Stimulated activated CD8-positive, alpha-beta memory T cell treated with anti-CD3 and anti-CD28 coated beads, Interleukin-2, amount 100 ng/mL, for 48 hours (primary cell): Measurements from ENCODE around the gene ARAP3.
"Not testable (repeated sequence)": the region's sequence is repeated elsewhere in the genome, so short reads cannot be mapped to it uniquely, and the experiment has no call there.

Experiments
- DNase-seq, 2 donors: peaks; one replicate each; pipeline ENCODE4 v3.0.0-alpha.2; 2020; ENCODE audit warnings: low read depth in 2 of 2

Gene ARAP3, protein sequence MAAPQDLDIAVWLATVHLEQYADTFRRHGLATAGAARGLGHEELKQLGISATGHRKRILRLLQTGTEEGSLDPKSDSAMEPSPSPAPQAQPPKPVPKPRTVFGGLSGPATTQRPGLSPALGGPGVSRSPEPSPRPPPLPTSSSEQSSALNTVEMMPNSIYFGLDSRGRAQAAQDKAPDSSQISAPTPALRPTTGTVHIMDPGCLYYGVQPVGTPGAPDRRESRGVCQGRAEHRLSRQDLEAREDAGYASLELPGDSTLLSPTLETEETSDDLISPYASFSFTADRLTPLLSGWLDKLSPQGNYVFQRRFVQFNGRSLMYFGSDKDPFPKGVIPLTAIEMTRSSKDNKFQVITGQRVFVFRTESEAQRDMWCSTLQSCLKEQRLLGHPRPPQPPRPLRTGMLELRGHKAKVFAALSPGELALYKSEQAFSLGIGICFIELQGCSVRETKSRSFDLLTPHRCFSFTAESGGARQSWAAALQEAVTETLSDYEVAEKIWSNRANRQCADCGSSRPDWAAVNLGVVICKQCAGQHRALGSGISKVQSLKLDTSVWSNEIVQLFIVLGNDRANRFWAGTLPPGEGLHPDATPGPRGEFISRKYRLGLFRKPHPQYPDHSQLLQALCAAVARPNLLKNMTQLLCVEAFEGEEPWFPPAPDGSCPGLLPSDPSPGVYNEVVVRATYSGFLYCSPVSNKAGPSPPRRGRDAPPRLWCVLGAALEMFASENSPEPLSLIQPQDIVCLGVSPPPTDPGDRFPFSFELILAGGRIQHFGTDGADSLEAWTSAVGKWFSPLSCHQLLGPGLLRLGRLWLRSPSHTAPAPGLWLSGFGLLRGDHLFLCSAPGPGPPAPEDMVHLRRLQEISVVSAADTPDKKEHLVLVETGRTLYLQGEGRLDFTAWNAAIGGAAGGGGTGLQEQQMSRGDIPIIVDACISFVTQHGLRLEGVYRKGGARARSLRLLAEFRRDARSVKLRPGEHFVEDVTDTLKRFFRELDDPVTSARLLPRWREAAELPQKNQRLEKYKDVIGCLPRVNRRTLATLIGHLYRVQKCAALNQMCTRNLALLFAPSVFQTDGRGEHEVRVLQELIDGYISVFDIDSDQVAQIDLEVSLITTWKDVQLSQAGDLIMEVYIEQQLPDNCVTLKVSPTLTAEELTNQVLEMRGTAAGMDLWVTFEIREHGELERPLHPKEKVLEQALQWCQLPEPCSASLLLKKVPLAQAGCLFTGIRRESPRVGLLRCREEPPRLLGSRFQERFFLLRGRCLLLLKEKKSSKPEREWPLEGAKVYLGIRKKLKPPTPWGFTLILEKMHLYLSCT (N-terminal part only)

DNA sequence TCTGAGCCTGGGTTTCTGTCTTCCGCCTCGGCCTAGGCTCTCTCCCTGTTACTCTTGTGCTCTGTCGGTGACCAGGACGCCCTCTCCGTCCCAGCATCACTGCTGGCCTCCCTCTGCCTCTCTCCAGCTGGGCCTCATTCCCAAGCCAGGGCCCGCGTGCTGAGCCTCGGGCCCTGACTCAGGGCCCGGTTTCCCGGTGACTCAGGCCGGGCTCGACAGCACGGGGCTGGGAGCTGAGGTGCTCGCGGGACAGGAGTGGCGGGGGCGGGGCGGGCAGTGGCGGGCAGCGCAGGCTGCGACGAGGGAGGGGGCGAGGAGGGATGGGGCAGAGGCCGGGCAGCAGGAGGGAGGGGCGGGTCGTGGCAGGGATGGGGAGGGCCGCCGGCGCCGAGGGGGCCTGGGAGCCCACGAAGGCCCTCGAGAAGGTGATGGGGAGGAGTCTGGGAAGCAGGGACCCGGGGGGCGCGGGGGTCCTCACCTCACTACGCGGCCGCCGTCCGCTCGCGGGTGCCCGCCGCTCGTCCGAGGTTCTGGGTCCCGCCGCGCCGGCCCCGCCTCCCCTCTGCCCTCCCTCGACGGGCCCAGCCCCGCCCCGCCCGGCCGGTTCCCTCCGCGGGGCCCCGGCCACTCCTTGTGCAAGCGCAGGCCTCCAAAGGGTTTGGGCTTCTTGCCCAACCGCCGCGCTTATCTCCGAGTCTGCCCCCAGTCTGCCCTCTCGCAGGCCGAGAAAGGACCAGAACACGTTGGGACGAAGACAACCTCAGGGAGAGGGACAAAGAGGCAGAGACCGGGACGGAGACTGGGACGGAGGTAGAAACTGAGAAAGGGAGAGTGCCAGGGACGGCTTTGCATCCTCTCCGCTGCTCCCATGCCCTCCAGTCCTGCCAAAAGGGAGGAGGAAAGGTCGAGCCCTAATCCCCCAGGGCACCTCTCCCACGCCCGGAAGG, at the start of gene ARAP3:
TSS of gene ARAP3 (minus strand) at position 536 of the 947 bp plus-strand sequence. CDS start 1,744 bp downstream, outside the sequence.
- DNase-seq, result peak in 1 of 2 donors; percentile 46

DNA sequence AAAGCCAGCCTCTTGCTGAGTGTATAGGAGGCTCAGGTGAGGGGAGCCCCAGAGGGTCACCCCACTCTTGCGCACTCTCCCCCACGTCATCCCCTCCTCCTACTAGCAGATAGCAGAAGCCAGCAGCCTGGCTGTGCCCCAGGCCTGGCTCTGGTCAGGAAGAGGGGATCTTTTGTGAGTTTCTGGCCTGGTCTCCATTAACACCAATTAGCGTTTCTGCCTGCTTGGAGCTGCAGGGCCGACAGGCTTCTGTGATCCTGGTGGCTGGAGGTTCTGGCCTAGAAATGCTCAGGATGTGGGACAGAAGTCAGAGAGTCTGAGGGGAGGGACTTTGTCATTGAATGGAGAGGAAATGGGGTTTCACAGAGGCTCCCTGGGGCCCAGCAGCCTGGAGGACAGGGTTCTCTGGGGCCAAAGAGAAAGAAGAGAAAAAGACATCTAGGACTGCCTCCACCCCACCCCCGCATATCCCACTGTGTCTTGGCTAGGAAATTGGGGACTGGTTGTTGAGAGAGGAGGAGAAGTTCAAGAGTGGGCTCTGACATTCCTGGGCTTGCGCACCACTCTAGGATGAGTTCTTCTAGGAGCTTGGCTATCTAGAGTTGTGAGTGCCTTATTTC, 47.5 kb upstream of the ARAP3 start:
- no peak for DNase-seq

DNA sequence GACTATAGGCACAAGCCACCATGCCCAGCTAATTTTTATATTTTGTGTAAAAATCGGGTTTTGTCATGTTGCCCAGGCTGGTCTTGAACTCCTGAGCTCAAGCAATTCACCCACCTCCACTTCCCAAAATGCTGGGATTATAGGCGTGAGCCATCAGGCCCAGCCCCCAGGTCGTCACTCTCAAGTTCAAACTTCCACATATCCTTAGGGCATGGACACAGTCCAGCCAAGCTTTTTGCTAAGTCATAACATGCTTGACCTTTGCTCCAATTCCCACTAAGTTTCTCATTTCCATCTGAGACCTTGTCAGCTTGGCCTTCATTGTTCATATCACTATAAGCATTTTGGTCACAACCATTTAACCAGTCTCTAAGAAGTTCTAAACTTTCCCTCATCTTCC, 43.9 kb upstream of the ARAP3 start:
- no peak for DNase-seq

DNA sequence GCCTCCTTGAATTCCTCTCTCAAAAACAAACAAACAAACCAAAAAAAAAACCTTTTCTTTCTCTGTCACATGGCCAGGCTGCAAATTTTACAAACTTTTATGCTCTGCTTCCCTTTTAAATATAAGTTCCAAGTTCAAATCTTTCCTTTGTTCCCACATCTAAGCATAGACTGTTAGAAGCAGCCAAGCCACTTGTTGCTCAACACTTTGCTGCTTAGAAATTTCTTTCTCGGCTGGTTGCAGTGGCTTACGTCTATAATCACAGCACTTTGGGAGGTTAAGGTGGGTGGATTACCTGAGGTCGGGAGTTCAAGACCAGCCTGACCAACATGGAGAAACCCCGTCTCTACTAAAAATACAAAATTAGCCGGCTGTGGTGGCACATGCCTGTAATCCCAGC, 43.1 kb upstream of the ARAP3 start:
- DNase-seq, result not testable (repeated sequence)

DNA sequence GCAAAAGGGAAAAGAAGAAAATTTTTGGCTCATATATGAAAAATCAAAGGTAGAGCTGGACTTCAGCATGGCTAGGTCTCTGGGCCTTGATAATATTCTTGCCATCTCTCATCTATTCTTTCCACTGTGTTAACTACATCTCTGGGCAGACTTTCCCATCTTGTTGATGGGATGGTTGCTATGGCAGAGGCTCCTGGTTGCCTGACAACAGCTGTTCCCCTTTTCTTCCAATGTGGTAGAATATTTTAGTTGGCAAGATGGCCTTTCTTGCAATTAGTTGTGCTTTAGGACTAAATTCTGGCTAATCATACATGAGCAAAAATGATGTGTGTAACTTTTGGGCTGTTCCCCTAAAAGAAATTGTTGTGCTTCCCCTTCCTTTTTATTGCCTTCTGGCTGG, 40.2 kb upstream of the ARAP3 start:
- no peak for DNase-seq

DNA sequence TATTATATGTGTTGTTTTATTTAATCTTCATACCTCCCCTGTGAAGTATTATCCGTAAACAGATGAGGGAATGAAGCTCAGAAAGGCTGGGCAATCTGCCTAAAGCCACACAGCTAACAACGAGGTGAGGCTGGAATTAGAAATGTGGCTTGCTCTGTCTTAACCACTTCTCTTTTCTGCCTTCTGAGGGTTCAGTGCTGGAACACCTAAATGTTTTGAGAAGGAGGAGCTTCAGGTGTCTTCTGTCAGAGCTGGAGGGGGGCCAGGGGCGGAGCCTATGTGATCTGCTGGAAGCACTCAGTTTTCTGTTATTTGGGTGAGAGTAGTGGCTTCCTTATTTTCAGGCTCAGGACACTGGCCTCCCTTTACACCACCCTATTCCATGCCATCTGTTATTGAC, 35.0 kb upstream of the ARAP3 start:
- no peak for DNase-seq

DNA sequence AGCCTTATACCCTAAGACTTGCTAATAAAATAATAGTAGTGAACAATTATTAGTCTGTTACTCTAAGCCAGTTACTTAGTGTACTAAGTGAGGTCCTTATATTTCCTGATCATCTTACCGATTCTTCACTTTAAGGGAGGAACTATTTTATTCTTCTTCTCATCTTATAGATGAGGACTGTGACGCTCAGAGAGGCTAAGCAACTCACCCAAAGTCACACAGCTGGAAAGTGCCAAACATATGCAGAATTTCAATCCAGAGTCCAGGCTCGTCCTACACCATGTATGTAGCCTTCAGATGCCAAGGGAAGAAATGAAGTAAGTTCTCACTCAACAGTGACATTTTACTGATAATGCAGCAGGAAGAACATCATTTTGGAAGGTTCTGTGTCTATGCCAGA, 34.4 kb upstream of the ARAP3 start:
- no peak for DNase-seq

DNA sequence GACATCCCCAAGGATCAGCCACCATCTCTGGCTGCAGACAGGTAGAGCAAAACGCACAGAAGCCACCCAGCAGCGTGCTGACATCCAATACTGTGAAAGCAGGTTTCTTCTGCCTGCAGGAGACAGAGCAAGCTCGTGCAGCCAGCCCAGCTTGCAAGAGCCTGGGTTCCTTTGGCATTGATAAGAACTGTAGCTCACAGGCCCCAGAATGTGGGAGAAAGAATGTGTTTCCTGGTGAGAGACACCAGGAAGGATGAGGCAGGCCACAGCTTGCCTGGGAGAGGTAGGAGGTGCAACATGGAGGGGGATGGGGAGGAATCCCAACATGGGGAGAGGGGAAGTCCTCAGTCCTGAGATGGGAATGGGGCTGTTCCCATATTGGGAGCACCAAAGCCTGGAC, 34.0 kb upstream of the ARAP3 start:
- no peak for DNase-seq

DNA sequence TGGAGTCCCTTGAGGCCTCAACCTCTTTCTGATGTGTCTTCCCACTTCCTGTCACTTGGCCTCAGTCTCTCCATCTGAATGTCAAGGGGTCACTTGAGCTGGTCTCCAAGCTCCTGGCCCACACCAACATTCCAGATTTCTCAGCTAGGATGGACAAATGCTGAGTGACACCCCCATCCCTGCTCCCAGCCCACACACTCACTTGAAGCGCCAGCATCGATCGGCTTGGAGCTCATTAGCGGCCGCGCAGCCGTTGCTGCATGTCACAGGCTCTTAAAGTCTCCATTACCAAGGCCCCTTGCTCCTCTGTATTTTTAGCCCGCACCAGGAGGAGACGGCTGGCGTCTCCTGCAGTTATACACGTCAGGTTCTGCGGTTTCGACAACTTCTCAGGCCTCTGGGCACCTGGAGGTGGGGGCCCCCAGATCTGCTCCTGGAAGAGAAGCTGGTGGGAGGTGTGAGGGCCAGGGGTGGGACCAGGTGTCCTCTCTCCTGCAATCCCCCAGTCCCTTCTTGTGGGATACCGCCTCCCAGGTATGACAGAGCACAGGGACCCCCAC, 33.4 kb upstream of the ARAP3 start:
- no peak for DNase-seq

DNA sequence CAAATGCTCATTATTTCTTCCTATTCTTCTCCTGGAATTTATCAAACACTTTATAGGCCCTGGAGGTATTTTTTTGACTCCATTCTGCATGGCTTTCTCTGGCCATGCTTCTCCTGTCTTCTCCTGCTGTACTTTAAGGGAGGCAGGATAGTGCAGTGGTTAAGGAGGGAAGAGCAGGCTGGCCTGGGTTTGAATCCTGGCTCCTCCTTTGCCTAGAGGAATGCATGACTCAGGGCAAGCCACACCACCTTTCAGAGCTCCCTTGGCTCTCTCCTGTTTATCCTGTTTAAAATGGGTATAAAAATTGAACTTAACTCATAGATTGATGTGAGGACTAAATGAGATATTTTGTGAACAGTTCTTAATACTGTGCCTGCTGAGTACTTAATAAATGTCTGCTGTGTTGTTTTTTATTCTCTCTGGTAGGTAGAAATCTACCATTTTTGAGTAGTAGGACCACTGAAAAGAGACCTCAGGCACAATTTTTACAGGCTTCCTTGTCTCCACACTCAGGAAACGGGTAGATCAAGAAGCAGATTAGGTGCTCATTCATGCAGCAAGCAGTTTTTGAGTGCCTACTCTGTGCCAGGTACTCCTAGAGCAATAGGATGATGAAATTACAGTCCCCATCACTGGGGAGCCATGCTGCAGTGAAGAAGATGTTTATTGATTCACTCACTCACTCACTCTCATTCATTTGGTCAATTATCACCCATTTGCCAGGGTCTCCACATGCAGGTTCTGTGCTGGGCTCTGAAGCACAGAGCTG, 32.7 kb upstream of the ARAP3 start:
- DNase-seq, result no peak

DNA sequence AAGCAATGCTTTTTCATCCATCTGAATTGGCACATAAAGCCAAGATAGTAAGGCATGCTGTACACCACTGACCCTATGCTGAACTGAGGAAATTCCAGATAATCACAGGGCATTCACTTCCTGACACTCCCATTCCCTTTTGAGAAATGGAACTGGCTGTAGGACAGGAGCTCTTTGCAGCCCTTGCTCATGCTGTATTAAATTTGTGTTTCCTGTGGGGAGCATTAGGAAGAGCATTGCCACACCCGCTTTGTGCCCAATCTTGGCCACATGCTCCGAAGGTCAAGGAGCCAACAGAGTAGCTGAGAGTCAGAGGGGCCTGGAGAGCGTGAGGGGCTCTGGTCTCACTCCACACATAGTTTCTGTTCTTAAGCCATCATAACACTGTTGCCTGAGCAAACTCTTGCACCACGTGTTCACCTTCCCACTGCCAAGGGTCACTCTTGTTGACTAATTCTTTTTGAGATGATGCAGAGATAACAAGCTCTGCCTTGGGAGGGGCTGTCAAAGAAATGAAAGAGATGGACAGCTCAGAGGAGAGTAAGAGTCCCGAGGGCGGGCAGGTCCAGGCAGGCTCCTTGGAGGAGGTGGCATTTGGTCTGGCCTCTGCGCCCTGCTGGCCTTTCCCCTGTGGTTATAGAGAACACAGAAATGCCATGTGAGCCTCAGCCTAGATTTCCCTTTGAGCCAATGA, 31.7 kb upstream of the ARAP3 start:
- DNase-seq, result no peak

DNA sequence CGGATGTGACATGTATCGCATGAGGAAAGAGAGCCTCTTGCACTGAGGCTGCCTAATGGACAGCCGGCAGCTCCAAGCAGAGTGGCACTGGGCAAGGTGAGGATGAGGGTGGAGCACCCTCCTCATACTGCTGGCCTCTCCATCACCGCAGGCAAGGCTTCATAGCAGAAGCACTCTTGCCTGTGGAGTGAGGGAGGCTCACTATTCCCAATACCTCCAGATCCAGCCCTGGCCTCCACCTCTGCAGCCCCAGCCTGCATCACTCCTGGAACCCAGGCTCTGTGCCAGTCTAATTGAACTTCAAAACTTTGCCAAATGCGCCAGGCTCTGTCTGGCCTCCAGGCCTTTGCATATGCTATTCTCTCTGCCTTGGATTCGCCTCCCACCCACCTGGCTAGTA, 29.7 kb upstream of the ARAP3 start:
- no peak for DNase-seq

DNA sequence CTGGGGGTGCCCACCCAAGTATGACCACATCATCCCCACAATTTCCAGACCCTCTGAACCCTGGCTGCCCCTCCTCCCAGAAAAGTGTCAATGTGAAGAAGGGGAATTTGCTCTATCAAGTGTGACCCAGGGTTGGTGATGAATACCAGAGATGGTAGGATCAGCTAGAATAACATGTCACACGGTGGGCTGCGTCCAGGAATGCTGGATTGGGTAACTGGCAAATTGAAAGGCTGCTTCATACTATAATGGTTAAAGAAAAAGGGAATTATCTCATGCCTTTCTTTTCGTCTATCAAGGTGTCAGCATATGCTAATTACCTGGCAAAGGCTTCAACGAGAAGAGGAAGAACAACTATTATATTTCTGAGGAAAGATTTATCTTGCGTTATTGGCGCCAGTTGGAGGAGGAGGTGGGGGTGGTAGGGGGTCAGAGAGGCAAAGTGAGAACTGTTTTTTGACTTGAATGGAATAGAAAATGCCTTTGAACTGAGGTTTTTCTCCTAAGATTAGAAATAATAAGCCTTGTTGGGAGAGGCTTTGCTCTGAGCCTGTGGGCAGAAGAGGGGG, 27.8 kb upstream of the ARAP3 start:
- no peak for DNase-seq

DNA sequence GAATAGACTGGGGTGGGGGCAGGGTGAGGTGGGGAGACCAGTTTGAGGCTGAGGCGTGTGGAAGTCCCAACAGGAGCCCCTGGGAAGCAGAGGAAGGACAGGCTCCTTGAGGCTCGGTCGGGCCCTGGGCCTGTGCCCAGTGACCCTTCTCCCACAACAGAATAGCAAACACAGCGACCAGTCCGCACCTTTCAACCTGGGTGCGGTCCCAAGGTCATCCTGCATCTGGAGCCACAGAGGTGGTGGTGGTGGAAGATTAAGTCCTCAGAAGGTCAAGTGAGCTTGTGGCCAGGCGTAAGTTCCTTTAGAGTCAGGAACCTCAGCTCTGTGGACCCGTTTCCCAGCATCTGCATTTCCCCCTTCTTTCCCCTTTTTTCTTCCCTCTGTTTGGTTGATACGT, 26.0 kb upstream of the ARAP3 start:
- no peak for DNase-seq

DNA sequence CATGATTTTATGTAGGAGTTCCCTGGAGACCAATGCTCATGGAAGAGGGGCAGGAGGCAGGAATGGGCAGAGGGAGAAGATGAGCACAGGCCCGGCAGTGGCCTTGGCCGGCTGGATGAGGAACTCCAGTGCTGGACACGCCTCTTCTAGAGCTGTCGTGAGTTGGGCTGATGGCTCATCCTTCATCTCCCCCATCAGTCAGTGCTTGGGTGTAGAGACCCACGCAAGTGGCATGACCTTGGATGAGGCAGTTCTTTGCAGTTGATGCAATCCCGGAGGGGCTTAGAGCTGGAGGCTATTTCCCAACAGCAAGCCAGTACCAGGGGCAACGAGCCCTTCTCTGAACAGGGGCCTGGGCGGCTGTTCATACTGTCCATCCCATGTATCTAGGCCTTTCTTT, 25.5 kb upstream of the ARAP3 start:
- DNase-seq, result no peak

DNA sequence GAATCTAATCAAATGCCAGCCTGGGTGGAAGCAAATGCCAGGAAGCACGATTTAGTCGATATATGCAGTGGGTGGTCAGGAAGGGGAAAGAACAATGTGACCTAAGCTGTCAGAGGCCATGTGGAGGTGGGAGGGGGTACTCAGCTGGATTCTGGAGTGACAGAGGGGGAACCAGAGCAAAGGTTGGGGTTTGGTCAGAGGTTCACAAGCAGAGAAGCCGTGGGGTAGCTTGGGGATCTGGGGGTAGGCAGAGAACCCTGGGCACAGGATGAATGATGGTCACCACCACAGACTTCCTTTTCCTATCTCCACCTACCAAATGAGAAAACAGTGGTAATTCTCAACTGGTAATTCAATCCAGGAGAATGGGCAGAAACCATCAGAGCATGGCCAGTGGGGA, 24.1 kb upstream of the ARAP3 start:
- DNase-seq, result no peak

DNA sequence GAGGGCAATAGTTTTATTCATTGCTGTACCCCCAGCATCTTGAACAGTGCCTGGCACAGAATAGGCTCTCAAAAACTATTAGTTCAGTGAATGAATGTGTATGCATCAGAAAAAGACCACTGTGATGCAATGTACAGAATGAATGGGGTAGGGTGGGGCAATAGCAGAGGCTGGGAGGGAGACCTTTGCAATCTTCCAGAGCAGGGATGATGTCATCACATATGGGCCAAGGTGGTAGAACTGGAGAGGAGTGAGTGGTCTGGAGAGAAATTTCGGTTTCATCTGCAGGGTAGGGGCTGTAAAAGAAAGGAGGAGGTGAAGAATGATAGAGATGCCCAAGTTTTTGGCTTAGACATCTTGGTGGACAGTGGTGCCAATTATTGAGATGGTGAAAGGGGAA, 23.4 kb upstream of the ARAP3 start:
- no peak for DNase-seq

DNA sequence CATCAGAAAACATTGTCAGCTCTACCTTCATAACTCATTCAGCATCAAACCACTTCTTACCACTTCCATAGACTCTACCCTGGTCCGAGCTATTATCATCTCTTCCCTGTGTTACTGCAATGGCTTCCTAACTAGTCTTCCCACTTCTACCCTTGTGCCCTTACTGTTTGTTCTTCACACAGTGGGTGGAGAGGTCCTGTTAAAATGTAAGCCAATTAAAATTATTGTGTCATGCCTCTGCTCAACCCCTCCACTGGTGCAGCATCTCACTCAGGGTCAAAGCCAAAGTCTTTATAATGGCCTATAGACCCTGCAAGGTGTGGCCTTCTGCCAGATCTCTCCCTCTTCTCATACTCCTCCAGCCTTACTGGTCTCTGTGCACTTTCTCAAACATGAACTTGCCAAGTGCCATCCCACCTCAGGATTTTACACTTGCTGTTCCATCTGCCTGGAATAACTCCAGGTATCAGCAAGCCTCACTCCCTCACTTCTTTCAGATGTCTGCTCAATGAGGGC, 22.8 kb upstream of the ARAP3 start:
- DNase-seq, result no peak
